ENCODE results near the gene THOC6. TPM values are rescaled to one million over a fixed set of nuclear protein-coding genes. Genes with fewer than 3 reads are reported as not detected.
A peak's percentile ranks its signal among the peaks of the same experiment; 100 is the strongest.

The THOC6 gene
- polyA plus RNA-seq, 2 of the 4 experiments (the other 2 are of a cell fraction): 32.5 to 53.2 TPM

GRCh38 chr16:3045758-3046640 is 22.2 kb downstream of the THOC6 start, which contains the start of gene MMP25:
TSS of gene MMP25 (plus strand) at chr16:3046561. CDS start at chr16:3046918, 357 bp downstream.
- ATAC-seq (peak; percentile 57 to 75), DNase-seq (ENCODE audit: low read depth in 1 of 2, low spot score in 1 of 2) (no peak), FAIRE-seq (no peak)
- Histone ChIP-seq H3K4me3 (peak within 1 kb of the TSS; percentile 75), H3K4me1 (peaks cover 3% of the 10 kb centered on the region; the same call in 1 of the 3 replicates), H3K4me2 (peak within 1 kb of the TSS; percentile 100), H3K9me3 (no peaks in the 10 kb centered on the region), H3K27ac (peak within 1 kb of the TSS; percentile 75 to 84)
- WGBS (ENCODE audit: missing lambda C conversion rate): 1% methylated on average over 15 of the region's 86 CpGs
- ChIA-PET POLR2A (interaction anchor here (0.7 to 1.4 kb wide), 2 partner anchors 21 to 24 kb away, joined by 3 to 6 read pairs; no protein-coding TSS in a partner anchor), CTCF (interaction anchor here (2.3 to 11.8 kb wide), 2 partner anchors 12 to 16 kb away, joined by 10 to 178 read pairs; no protein-coding TSS in a partner anchor)
- TF ChIP-seq ZNF302 (CRISPR knock-in tag; IDR thresholded peaks at IDR 0.05): no peak
- no peak for TF ChIP-seq CBX8 (IDR thresholded peaks at IDR 0.05)
- TF ChIP-seq POLR2A (IDR thresholded peaks at IDR 0.05; ENCODE audit: low read length): 0 out of 2 replicates have a peak, but pooled peaks have one; percentile 5
- no peak for TF ChIP-seq SREBF2 (IDR thresholded peaks at IDR 0.05)
- TF ChIP-seq BCL3 (IDR thresholded peaks at IDR 0.05): no peak
- no peak for TF ChIP-seq EP300 (IDR thresholded peaks at IDR 0.05)
- TF ChIP-seq ZC3H11A (IDR thresholded peaks at IDR 0.05): no peak
- no peak for TF ChIP-seq TP53 (CRISPR knock-in tag; IDR thresholded peaks at IDR 0.05)
- peak; percentile 65; the same call in 1 of the 2 replicates for TF ChIP-seq RNF2 (IDR thresholded peaks at IDR 0.05; ENCODE audit: borderline replicate concordance, low read depth)
- TF ChIP-seq HOXB5 (CRISPR knock-in tag; IDR thresholded peaks at IDR 0.05): no peak
- TF ChIP-seq, protein P1, sequence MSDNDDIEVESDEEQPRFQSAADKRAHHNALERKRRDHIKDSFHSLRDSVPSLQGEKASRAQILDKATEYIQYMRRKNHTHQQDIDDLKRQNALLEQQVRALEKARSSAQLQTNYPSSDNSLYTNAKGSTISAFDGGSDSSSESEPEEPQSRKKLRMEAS (IDR thresholded peaks at IDR 0.05): peak; percentile 75
- TF ChIP-seq USF2 (IDR thresholded peaks at IDR 0.05): 0 out of 2 replicates have a peak, but pooled peaks have one; percentile 9

- ChIA-PET POLR2A (interaction anchor here (0.7 to 1.1 kb wide), 2 partner anchors 22 to 72 kb away, joined by 3 read pairs; no protein-coding TSS in a partner anchor), CTCF (interaction anchor here (1.5 to 6.2 kb wide), 4 partner anchors 12 to 83 kb away, joined by 3 to 104 read pairs (median 30); no protein-coding TSS in a partner anchor)
- DNase-seq (ENCODE audit: low read depth in 1 of 2, low spot score in 1 of 2) (no peak), ATAC-seq (no peak), FAIRE-seq (no peak)
- Histone ChIP-seq H3K4me3 (peak overlapping the region; percentile 75), H3K27ac (peak overlapping the region; percentile 75 to 84; a peak in 5 of 6 replicates), H3K4me2 (peak overlapping the region; percentile 100), H3K4me1 (peaks cover 3% of the 10 kb centered on the region; the same call in 1 of the 3 replicates), H3K9me3 (no peaks in the 10 kb centered on the region)
- TF ChIP-seq SREBF2 (IDR thresholded peaks at IDR 0.05) (no peak), FOSL2 (IDR thresholded peaks at IDR 0.05) (no peak), FOSL2 (CRISPR knock-in tag; IDR thresholded peaks at IDR 0.05) (no peak), CBX2 (IDR thresholded peaks at IDR 0.05; ENCODE audit: borderline replicate concordance, low read depth) (no peak), GATA3 (IDR thresholded peaks at IDR 0.05; ENCODE audit: borderline replicate concordance) (no peak), ZSCAN20 (CRISPR knock-in tag; IDR thresholded peaks at IDR 0.05) (no peak), HDAC2 (IDR thresholded peaks at IDR 0.05) (no peak), FOXS1 (CRISPR knock-in tag; IDR thresholded peaks at IDR 0.05) (no peak)
- TF ChIP-seq, protein P2, sequence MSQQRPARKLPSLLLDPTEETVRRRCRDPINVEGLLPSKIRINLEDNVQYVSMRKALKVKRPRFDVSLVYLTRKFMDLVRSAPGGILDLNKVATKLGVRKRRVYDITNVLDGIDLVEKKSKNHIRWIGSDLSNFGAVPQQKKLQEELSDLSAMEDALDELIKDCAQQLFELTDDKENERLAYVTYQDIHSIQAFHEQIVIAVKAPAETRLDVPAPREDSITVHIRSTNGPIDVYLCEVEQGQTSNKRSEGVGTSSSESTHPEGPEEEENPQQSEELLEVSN (IDR thresholded peaks at IDR 0.05; ENCODE audit: borderline replicate concordance, low read depth): no peak
- TF ChIP-seq, protein P3, sequence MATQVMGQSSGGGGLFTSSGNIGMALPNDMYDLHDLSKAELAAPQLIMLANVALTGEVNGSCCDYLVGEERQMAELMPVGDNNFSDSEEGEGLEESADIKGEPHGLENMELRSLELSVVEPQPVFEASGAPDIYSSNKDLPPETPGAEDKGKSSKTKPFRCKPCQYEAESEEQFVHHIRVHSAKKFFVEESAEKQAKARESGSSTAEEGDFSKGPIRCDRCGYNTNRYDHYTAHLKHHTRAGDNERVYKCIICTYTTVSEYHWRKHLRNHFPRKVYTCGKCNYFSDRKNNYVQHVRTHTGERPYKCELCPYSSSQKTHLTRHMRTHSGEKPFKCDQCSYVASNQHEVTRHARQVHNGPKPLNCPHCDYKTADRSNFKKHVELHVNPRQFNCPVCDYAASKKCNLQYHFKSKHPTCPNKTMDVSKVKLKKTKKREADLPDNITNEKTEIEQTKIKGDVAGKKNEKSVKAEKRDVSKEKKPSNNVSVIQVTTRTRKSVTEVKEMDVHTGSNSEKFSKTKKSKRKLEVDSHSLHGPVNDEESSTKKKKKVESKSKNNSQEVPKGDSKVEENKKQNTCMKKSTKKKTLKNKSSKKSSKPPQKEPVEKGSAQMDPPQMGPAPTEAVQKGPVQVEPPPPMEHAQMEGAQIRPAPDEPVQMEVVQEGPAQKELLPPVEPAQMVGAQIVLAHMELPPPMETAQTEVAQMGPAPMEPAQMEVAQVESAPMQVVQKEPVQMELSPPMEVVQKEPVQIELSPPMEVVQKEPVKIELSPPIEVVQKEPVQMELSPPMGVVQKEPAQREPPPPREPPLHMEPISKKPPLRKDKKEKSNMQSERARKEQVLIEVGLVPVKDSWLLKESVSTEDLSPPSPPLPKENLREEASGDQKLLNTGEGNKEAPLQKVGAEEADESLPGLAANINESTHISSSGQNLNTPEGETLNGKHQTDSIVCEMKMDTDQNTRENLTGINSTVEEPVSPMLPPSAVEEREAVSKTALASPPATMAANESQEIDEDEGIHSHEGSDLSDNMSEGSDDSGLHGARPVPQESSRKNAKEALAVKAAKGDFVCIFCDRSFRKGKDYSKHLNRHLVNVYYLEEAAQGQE (IDR thresholded peaks at IDR 0.05): no peak
- WGBS (ENCODE audit: missing lambda C conversion rate): 88% methylated on average over 21 of the region's 54 CpGs
Measured at GRCh38 chr16:3046641-3047386, 23.0 kb downstream of the THOC6 start.
